Vagina (tissue), 2 donors: Measurements from ENCODE around the gene CASR.

Experiments used
- POLR2A ChIP-seq, 2 donors: fragments of 450-650 bp; IDR thresholded peaks; one replicate each; pipeline ENCODE4 v1.6.1; 2017; ENCODE audit warnings: antibody characterized with exemption in 2 of 2, mild to moderate bottlenecking in 2 of 2, moderate library complexity in 2 of 2
- POLR2AphosphoS5 ChIP-seq, 2 donors: sonication (generic); formaldehyde crosslinking; IDR thresholded peaks; one replicate each; pipeline ENCODE4 v1.9.0; 2017; ENCODE audit warnings: antibody characterized with exemption in 2 of 2, mild to moderate bottlenecking in 2 of 2, low read depth in 1 of 2; ENCODE audit not compliant: insufficient read depth in 1 of 2
- TF ChIP-seq, protein P1 (sequence below), 3 experiments: fragments of 450-650 bp in 2 of 3; fragments of 200-600 bp in 1 of 3; sonication (generic) in 1 of 3; IDR thresholded peaks; one replicate each; pipeline ENCODE4 v1.5.1; 2017 to 2019; ENCODE audit warnings: antibody characterized with exemption in 3 of 3, mild to moderate bottlenecking in 2 of 3, moderate library complexity in 2 of 3

GRCh38 chr3:122214711-122215110 is 31.2 kb downstream of the CASR start:
- TF ChIP-seq POLR2AphosphoS5 (IDR thresholded peaks at IDR 0.05; ENCODE audit: insufficient read depth in 1 of 2, low read depth in 1 of 2) (no peak), POLR2A (IDR thresholded peaks at IDR 0.05) (no peak)
- TF ChIP-seq, protein P1, sequence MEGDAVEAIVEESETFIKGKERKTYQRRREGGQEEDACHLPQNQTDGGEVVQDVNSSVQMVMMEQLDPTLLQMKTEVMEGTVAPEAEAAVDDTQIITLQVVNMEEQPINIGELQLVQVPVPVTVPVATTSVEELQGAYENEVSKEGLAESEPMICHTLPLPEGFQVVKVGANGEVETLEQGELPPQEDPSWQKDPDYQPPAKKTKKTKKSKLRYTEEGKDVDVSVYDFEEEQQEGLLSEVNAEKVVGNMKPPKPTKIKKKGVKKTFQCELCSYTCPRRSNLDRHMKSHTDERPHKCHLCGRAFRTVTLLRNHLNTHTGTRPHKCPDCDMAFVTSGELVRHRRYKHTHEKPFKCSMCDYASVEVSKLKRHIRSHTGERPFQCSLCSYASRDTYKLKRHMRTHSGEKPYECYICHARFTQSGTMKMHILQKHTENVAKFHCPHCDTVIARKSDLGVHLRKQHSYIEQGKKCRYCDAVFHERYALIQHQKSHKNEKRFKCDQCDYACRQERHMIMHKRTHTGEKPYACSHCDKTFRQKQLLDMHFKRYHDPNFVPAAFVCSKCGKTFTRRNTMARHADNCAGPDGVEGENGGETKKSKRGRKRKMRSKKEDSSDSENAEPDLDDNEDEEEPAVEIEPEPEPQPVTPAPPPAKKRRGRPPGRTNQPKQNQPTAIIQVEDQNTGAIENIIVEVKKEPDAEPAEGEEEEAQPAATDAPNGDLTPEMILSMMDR (IDR thresholded peaks at IDR 0.05) = no peak
